Measurements from ENCODE around the gene THEM5.

THEM5 gene

DNA sequence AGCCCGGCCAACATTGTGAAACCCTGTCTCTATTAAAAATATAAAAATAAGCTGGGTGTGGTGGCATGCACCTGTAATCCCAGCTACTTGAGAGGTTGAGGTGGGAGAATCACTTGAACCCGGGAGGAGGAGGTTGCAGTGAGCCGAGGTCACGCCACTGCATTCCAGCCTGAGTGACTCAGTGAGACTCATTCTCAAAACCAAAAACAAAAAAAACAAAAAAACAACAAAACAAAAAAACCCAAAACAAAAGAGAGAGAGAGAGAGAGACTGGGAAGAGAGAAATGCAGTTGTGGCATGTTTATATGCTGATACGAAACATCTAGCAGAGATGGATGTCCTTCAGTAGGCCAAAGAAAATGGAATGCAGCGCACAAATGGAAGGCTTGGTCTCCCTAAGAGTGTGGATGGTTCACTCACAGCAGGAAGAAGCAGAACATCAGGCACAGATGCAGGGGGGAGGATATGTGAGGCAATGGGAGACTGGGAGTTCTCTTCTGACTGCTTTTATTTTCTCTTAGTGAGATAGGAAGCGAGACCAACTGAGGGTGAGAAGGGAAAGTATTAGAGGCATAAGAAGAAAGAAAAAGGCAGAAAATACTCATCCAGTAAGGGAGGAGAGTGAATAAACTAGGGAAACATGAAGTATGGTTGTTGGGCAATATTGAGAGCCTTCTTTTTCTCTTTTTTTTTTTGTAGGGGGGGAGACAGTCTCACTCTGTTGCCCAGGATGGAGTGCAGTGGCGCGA lies 39.8 kb upstream of the THEM5 start:
- H3K4ac ChIP-seq (ENCODE audit: low read depth, low read length): no peak overlapping the region

DNA sequence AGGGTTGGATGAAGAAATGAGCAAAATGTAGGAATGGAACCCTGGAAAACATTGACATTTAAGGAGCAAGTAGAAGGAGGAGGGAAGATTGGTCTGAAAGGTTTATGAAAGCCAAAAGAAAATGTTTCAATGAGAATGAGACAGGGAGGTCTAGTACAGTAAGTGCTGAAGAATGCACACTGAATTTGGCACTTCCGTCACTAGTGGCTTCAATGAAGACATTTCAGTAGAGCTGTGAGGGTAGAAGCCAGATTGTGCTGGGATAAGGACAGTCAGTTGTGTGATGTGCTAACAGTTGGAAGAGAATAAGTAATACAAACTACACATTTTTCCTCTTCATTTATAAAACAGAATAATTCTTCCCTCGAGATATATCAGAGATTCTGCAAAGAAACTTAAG lies 38.7 kb upstream of the THEM5 start:
- no peaks in the 10 kb centered on the region for H3K27me3 ChIP-seq (ENCODE audit: insufficient read depth, low read length, poor library complexity)
- H2BK5ac ChIP-seq (ENCODE audit: low read length): no peak overlapping the region
- H3K79me1 ChIP-seq (ENCODE audit: low read length): no peaks in the 10 kb centered on the region
- H3K23ac ChIP-seq (ENCODE audit: low read length): no peak overlapping the region
- no peak overlapping the region for H4K5ac ChIP-seq (ENCODE audit: low read length)
- H3K4ac ChIP-seq (ENCODE audit: low read depth, low read length): no peak overlapping the region
- no peaks in the 10 kb centered on the region for H3K79me2 ChIP-seq (ENCODE audit: control insufficient read depth, insufficient read depth, low read length)
- no peak overlapping the region for H3K27ac ChIP-seq (ENCODE audit: low read depth, low read length)
- no peak overlapping the region for H4K8ac ChIP-seq (ENCODE audit: low read depth, low read length)
- no CpG with 5 or more reads among the region's 2 CpGs for WGBS (ENCODE audit: extremely low coverage, insufficient coverage, low lambda C conversion rate)
- no peak for DNase-seq
- H2AK5ac ChIP-seq (ENCODE audit: low read length): no peak overlapping the region
- no peak overlapping the region for H2BK15ac ChIP-seq (replicated peaks; ENCODE audit: low read depth)
- no peak overlapping the region for H3K9ac ChIP-seq (ENCODE audit: low read length)
- H3K36me3 ChIP-seq (ENCODE audit: control insufficient read depth, insufficient read depth, low read length): no peaks in the 10 kb centered on the region
- H3K4me1 ChIP-seq (ENCODE audit: control insufficient read depth, low read depth, low read length): no peaks in the 10 kb centered on the region
- no peak overlapping the region for H3K4me2 ChIP-seq (ENCODE audit: low read length)
- no peak overlapping the region for H2BK120ac ChIP-seq (ENCODE audit: low read depth, low read length)
- H3K18ac ChIP-seq (ENCODE audit: low read length): no peak overlapping the region
- no peak overlapping the region for H3K56ac ChIP-seq (ENCODE audit: low read length)
- no peak overlapping the region for H3K4me3 ChIP-seq (ENCODE audit: low read length)

More for the DNA sequence above, 39.8 kb upstream of the THEM5 start:
- Histone ChIP-seq H3K27me3 (ENCODE audit: insufficient read depth, low read length, poor library complexity) (no peaks in the 10 kb centered on the region), H3K18ac (ENCODE audit: low read length) (no peak overlapping the region), H3K79me2 (ENCODE audit: control insufficient read depth, insufficient read depth, low read length) (no peaks in the 10 kb centered on the region), H2BK5ac (ENCODE audit: low read length) (no peak overlapping the region), H3K4me3 (ENCODE audit: low read length) (no peak overlapping the region), H3K56ac (ENCODE audit: low read length) (no peak overlapping the region), H2AK5ac (ENCODE audit: low read length) (no peak overlapping the region), H3K36me3 (ENCODE audit: control insufficient read depth, insufficient read depth, low read length) (no peaks in the 10 kb centered on the region), H2BK15ac (replicated peaks; ENCODE audit: low read depth) (no peak overlapping the region), H4K8ac (ENCODE audit: low read depth, low read length) (no peak overlapping the region), H3K9ac (ENCODE audit: low read length) (no peak overlapping the region), H3K4me1 (ENCODE audit: control insufficient read depth, low read depth, low read length) (no peaks in the 10 kb centered on the region), H2BK120ac (ENCODE audit: low read depth, low read length) (no peak overlapping the region), H3K27ac (ENCODE audit: low read depth, low read length) (no peak overlapping the region), H3K23ac (ENCODE audit: low read length) (no peak overlapping the region), H3K79me1 (ENCODE audit: low read length) (no peaks in the 10 kb centered on the region), H3K4me2 (ENCODE audit: low read length) (no peak overlapping the region), H4K5ac (ENCODE audit: low read length) (no peak overlapping the region)
- no CpG with 5 or more reads among the region's 9 CpGs for WGBS (ENCODE audit: extremely low coverage, insufficient coverage, low lambda C conversion rate)
- DNase-seq: no peak

DNA sequence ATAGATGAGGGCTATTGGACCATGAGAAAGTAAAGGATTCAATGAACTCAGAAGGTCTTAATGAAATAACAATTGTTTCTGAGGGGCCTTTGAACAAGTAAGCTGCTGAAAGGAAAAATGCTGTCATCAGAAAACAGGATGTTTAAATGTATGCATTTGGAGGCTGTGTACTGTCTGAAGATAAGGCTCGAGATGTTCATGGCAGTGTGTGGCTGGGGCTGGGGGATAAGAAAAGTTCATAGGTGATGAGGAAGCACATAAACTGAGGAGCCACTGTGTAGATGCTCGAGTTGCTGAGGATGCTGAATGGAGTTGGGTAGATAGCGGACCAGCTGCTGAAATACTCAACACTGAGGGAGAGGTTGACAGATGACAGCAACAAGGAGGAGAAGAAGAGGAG lies 38.0 kb upstream of the THEM5 start:
- H3K23ac ChIP-seq (ENCODE audit: low read length): no peak overlapping the region
- no peak overlapping the region for H2BK120ac ChIP-seq (ENCODE audit: low read depth, low read length)
- DNase-seq: no peak
- H2AK5ac ChIP-seq (ENCODE audit: low read length): no peak overlapping the region
- no peak overlapping the region for H3K4me2 ChIP-seq (ENCODE audit: low read length)
- H3K79me2 ChIP-seq (ENCODE audit: control insufficient read depth, insufficient read depth, low read length): no peaks in the 10 kb centered on the region
- no peaks in the 10 kb centered on the region for H3K79me1 ChIP-seq (ENCODE audit: low read length)
- no peak overlapping the region for H3K9ac ChIP-seq (ENCODE audit: low read length)
- no peak overlapping the region for H3K4ac ChIP-seq (ENCODE audit: low read depth, low read length)
- no peak overlapping the region for H4K8ac ChIP-seq (ENCODE audit: low read depth, low read length)
- H3K27ac ChIP-seq (ENCODE audit: low read depth, low read length): no peak overlapping the region
- no peak overlapping the region for H2BK5ac ChIP-seq (ENCODE audit: low read length)
- peak overlapping the region; percentile 39 for H3K18ac ChIP-seq (ENCODE audit: low read length)
- WGBS (ENCODE audit: extremely low coverage, insufficient coverage, low lambda C conversion rate): no CpG with 5 or more reads among the region's 3 CpGs
- H3K4me3 ChIP-seq (ENCODE audit: low read length): no peak overlapping the region
- H2BK15ac ChIP-seq (replicated peaks; ENCODE audit: low read depth): no peak overlapping the region
- H4K5ac ChIP-seq (ENCODE audit: low read length): no peak overlapping the region
- no peaks in the 10 kb centered on the region for H3K4me1 ChIP-seq (ENCODE audit: control insufficient read depth, low read depth, low read length)
- no peak overlapping the region for H3K56ac ChIP-seq (ENCODE audit: low read length)
- H3K36me3 ChIP-seq (ENCODE audit: control insufficient read depth, insufficient read depth, low read length): no peaks in the 10 kb centered on the region
- H3K27me3 ChIP-seq (ENCODE audit: insufficient read depth, low read length, poor library complexity): no peaks in the 10 kb centered on the region

- no peak overlapping the region for H3K4me2 ChIP-seq (ENCODE audit: low read length)
- no peak overlapping the region for H2AK5ac ChIP-seq (ENCODE audit: low read length)
- no peak overlapping the region for H2BK5ac ChIP-seq (ENCODE audit: low read length)
- H3K4me1 ChIP-seq (ENCODE audit: control insufficient read depth, low read depth, low read length): no peaks in the 10 kb centered on the region
- no peaks in the 10 kb centered on the region for H3K79me1 ChIP-seq (ENCODE audit: low read length)
- H3K18ac ChIP-seq (ENCODE audit: low read length): no peak overlapping the region
- H3K36me3 ChIP-seq (ENCODE audit: control insufficient read depth, insufficient read depth, low read length): no peaks in the 10 kb centered on the region
- H4K8ac ChIP-seq (ENCODE audit: low read depth, low read length): no peak overlapping the region
- H2BK15ac ChIP-seq (replicated peaks; ENCODE audit: low read depth): no peak overlapping the region
- H3K56ac ChIP-seq (ENCODE audit: low read length): no peak overlapping the region
- H3K23ac ChIP-seq (ENCODE audit: low read length): no peak overlapping the region
- H3K4ac ChIP-seq (ENCODE audit: low read depth, low read length): no peak overlapping the region
- no peak overlapping the region for H2BK120ac ChIP-seq (ENCODE audit: low read depth, low read length)
- no peaks in the 10 kb centered on the region for H3K79me2 ChIP-seq (ENCODE audit: control insufficient read depth, insufficient read depth, low read length)
- H3K9ac ChIP-seq (ENCODE audit: low read length): no peak overlapping the region
- WGBS (ENCODE audit: extremely low coverage, insufficient coverage, low lambda C conversion rate): no CpG with 5 or more reads among the region's 2 CpGs
- no peaks in the 10 kb centered on the region for H3K27me3 ChIP-seq (ENCODE audit: insufficient read depth, low read length, poor library complexity)
- H3K4me3 ChIP-seq (ENCODE audit: low read length): no peak overlapping the region
- DNase-seq: no peak
- no peak overlapping the region for H3K27ac ChIP-seq (ENCODE audit: low read depth, low read length)
- no peak overlapping the region for H4K5ac ChIP-seq (ENCODE audit: low read length)
These were observed 35.6 kb upstream of the THEM5 start for GRCh38 chr1:151888972-151889570.

DNA sequence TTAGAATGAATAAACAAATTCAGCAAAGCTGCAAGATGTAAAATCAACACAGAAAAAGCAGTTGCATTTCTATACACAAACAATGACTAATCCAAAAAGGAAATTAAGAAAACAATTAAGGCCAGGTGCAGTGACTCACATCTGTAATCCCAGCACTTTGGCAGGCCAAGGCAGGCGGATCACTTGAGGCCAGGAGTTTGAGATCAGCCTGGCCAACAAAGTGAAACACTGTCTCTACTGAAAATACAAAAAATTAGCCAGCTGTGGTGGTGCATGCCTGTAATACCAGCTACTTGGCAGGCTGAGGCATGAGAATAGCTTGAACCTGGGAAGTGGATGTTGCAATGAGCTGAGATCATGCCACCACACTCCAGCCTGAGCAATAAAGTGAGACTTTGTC lies 33.5 kb upstream of the THEM5 start:
- no CpG with 5 or more reads among the region's 1 CpG for WGBS (ENCODE audit: extremely low coverage, insufficient coverage, low lambda C conversion rate)
- Histone ChIP-seq H3K79me2 (ENCODE audit: control insufficient read depth, insufficient read depth, low read length) (no peaks in the 10 kb centered on the region), H3K56ac (ENCODE audit: low read length) (no peak overlapping the region), H3K27ac (ENCODE audit: low read depth, low read length) (no peak overlapping the region), H2BK120ac (ENCODE audit: low read depth, low read length) (no peak overlapping the region), H3K23ac (ENCODE audit: low read length) (no peak overlapping the region), H3K4me1 (ENCODE audit: control insufficient read depth, low read depth, low read length) (no peaks in the 10 kb centered on the region), H3K4me3 (ENCODE audit: low read length) (no peak overlapping the region), H4K8ac (ENCODE audit: low read depth, low read length) (no peak overlapping the region), H3K4ac (ENCODE audit: low read depth, low read length) (no peak overlapping the region), H2BK5ac (ENCODE audit: low read length) (no peak overlapping the region), H4K5ac (ENCODE audit: low read length) (no peak overlapping the region), H3K4me2 (ENCODE audit: low read length) (no peak overlapping the region), H2BK15ac (replicated peaks; ENCODE audit: low read depth) (no peak overlapping the region), H3K9ac (ENCODE audit: low read length) (no peak overlapping the region), H2AK5ac (ENCODE audit: low read length) (no peak overlapping the region), H3K18ac (ENCODE audit: low read length) (no peak overlapping the region), H3K36me3 (ENCODE audit: control insufficient read depth, insufficient read depth, low read length) (no peaks in the 10 kb centered on the region), H3K79me1 (ENCODE audit: low read length) (no peaks in the 10 kb centered on the region), H3K27me3 (ENCODE audit: insufficient read depth, low read length, poor library complexity) (no peaks in the 10 kb centered on the region)
- no peak for DNase-seq

DNA sequence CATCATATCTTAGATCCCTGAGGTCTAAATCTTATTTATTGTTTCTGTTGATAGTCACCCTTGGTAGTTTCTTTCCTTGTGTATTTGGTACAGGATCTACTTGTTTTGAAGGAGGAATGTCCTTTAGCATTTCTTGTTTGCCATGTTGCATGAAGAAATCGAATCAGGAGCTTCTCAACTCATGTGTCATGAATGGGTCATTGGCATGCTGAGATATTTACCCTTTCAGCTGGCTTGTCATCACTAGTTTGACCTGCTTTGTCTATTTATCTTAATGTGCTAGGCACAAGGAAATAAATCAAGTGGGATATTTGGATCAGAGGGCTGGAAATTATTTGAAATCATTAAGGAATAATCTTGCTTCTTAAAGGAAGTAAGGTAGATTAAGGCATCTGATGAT lies 32.0 kb upstream of the THEM5 start:
- no peak overlapping the region for H2BK15ac ChIP-seq (replicated peaks; ENCODE audit: low read depth)

More for the DNA sequence above, 32.0 kb upstream of the THEM5 start:
- no peak overlapping the region for H2BK120ac ChIP-seq (ENCODE audit: low read depth, low read length)
- no peak overlapping the region for H3K4ac ChIP-seq (ENCODE audit: low read depth, low read length)
- H2BK5ac ChIP-seq (ENCODE audit: low read length): no peak overlapping the region
- no peak overlapping the region for H3K56ac ChIP-seq (ENCODE audit: low read length)
- H3K18ac ChIP-seq (ENCODE audit: low read length): no peak overlapping the region
- H3K27me3 ChIP-seq (ENCODE audit: insufficient read depth, low read length, poor library complexity): no peaks in the 10 kb centered on the region
- no peak overlapping the region for H3K4me3 ChIP-seq (ENCODE audit: low read length)
- H3K79me1 ChIP-seq (ENCODE audit: low read length): no peaks in the 10 kb centered on the region
- no peaks in the 10 kb centered on the region for H3K79me2 ChIP-seq (ENCODE audit: control insufficient read depth, insufficient read depth, low read length)
- no peak overlapping the region for H3K23ac ChIP-seq (ENCODE audit: low read length)
- H4K8ac ChIP-seq (ENCODE audit: low read depth, low read length): no peak overlapping the region
- no peak overlapping the region for H3K27ac ChIP-seq (ENCODE audit: low read depth, low read length)
- H3K4me1 ChIP-seq (ENCODE audit: control insufficient read depth, low read depth, low read length): no peaks in the 10 kb centered on the region
- H3K36me3 ChIP-seq (ENCODE audit: control insufficient read depth, insufficient read depth, low read length): no peaks in the 10 kb centered on the region
- H3K9ac ChIP-seq (ENCODE audit: low read length): no peak overlapping the region
- H3K4me2 ChIP-seq (ENCODE audit: low read length): no peak overlapping the region
- no CpG with 5 or more reads among the region's 1 CpG for WGBS (ENCODE audit: extremely low coverage, insufficient coverage, low lambda C conversion rate)
- DNase-seq: no peak
- H4K5ac ChIP-seq (ENCODE audit: low read length): no peak overlapping the region
- H2AK5ac ChIP-seq (ENCODE audit: low read length): no peak overlapping the region

Data from mesendoderm (in vitro differentiated cells).